Mucosa of rectum (tissue), 2 donors: Measurements from ENCODE around the gene TMBIM4.

Experiments used
- H3K27ac ChIP-seq, 2 donors: one replicate each; pipeline ENCODE4 v1.7.0; 2013; ENCODE audit warnings: inconsistent platforms in 2 of 2, low read depth in 2 of 2, low read length in 2 of 2
- H3K27me3 ChIP-seq, 2 donors: one replicate each; pipeline ENCODE4 v1.7.0; 2013; ENCODE audit warnings: low read length in 2 of 2; ENCODE audit not compliant: control insufficient read depth in 2 of 2, insufficient read depth in 2 of 2
- H3K36me3 ChIP-seq, 2 donors: one replicate each; pipeline ENCODE4 v1.7.0; 2013; ENCODE audit warnings: low read length in 2 of 2; ENCODE audit not compliant: control insufficient read depth in 2 of 2, insufficient read depth in 2 of 2
- H3K4me1 ChIP-seq, 2 donors: one replicate each; pipeline ENCODE4 v1.7.0; 2013; ENCODE audit warnings: low read length in 2 of 2, mild to moderate bottlenecking in 1 of 2; ENCODE audit not compliant: control insufficient read depth in 2 of 2, insufficient read depth in 2 of 2
- H3K4me3 ChIP-seq, 2 donors: one replicate each; pipeline ENCODE4 v1.7.0; 2013; ENCODE audit warnings: low read length in 2 of 2
- H3K9ac ChIP-seq, 2 donors: one replicate each; pipeline ENCODE4 v1.7.0; 2013; ENCODE audit warnings: low read length in 2 of 2, low read depth in 1 of 2, mild to moderate bottlenecking in 1 of 2
- H3K9me3 ChIP-seq, 2 donors: one replicate each; pipeline ENCODE4 v1.7.0; 2013; ENCODE audit warnings: low read length in 2 of 2; ENCODE audit not compliant: control insufficient read depth in 2 of 2
- donor health status: healthy.
- donor health status: Normal muscosa, but diverticular disease.

Gene TMBIM4

DNA sequence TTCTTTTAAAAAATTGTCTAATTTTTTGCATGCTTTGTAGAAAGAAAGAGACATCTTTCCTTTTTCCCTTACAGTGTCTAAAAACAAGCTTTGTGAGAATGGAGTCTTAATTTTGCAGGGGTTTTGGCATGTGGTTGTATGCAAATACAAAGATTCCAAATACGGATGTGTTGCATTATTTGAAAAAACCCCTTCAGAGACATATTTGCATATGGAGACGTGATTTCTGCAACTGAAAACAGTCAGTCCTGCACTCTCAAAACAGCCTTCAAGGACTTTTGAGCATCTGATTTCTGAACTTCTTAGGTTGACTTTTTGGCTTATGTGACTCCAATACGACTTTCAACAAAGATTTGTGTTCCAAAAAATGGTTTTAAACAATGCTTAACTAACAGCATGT is 27.0 kb upstream of the TMBIM4 start:
- Histone ChIP-seq H3K9ac (no peak overlapping the region), H3K36me3 (no peaks in the 10 kb centered on the region), H3K27me3 (no peaks in the 10 kb centered on the region), H3K27ac (no peak overlapping the region), H3K4me3 (no peak overlapping the region), H3K9me3 (no peaks in the 10 kb centered on the region), H3K4me1 (no peaks in the 10 kb centered on the region)

GRCh38 chr12:66195242-66195641 is 25.4 kb upstream of the TMBIM4 start:
- Histone ChIP-seq H3K36me3 (no peaks in the 10 kb centered on the region), H3K9me3 (no peaks in the 10 kb centered on the region), H3K27ac (no peak overlapping the region), H3K4me1 (no peaks in the 10 kb centered on the region), H3K4me3 (no peak overlapping the region), H3K9ac (no peak overlapping the region), H3K27me3 (no peaks in the 10 kb centered on the region)

DNA sequence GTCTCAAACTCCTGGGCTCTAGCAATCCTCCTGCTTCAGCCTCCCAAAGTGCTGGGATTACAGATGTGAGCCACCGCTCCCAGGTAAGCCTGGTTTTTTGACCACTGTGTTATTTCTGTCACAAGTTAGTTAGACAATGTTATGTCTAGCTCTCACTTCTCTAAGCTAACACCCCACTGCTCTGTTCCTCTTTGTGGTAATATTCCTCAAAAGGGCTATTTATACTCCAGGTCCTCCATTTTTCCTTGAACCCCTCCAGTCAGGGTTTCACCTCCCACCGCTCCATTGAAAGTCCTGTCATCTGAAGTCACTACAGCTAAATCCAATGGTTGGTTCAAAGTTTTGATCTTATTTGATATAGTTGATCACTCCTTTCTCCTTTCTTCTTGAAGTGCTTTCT is 24.3 kb upstream of the TMBIM4 start:
- Histone ChIP-seq H3K9me3 (no peaks in the 10 kb centered on the region), H3K4me1 (peaks cover 0 to 3% of the 10 kb centered on the region in 2 donors), H3K36me3 (no peaks in the 10 kb centered on the region), H3K27ac (no peak overlapping the region), H3K27me3 (no peaks in the 10 kb centered on the region), H3K4me3 (no peak overlapping the region), H3K9ac (no peak overlapping the region)

- Histone ChIP-seq H3K9me3 (no peaks in the 10 kb centered on the region), H3K27ac (no peak overlapping the region), H3K4me3 (no peak overlapping the region), H3K27me3 (no peaks in the 10 kb centered on the region), H3K9ac (no peak overlapping the region), H3K36me3 (no peaks in the 10 kb centered on the region), H3K4me1 (peaks cover 0 to 7% of the 10 kb centered on the region in 2 donors)
Measured at GRCh38 chr12:66191547-66192126, 21.8 kb upstream of the TMBIM4 start.

- Histone ChIP-seq H3K36me3 (no peaks in the 10 kb centered on the region), H3K27ac (no peak overlapping the region), H3K4me1 (peaks cover 0 to 7% of the 10 kb centered on the region in 2 donors), H3K9me3 (no peaks in the 10 kb centered on the region), H3K9ac (no peak overlapping the region), H3K27me3 (no peaks in the 10 kb centered on the region), H3K4me3 (no peak overlapping the region)
Measured at GRCh38 chr12:66190519-66191370, 20.9 kb upstream of the TMBIM4 start.

DNA sequence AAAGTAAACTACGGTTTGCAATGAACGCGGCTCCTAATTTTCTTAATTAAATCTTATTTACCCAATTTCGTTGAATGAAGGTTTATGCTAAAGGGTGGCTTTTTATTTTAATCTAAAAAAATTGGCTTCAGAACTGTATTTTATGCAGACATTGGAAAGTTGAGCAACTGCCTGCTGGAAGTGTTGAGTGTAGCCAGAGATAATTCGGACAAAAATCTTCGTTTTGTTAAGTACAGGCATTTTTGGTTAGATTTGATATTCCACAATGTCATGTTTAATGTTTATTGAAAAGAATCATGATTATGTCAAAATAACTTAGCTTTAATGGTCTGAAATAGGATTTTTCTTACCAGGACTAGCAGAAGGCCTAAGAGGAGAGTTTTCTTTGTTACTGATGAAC is 20.1 kb upstream of the TMBIM4 start:
- H3K4me3 ChIP-seq, result peak overlapping the region; percentile 52 to 67
- H3K27ac ChIP-seq, result peak overlapping the region in 1 of 2 donors; percentile 79
- H3K4me1 ChIP-seq, result peaks cover 0 to 7% of the 10 kb centered on the region in 2 donors

GRCh38 chr12:66189486-66189843 is 19.7 kb upstream of the TMBIM4 start:
- peak overlapping the region; percentile 65 to 79 for H3K27ac ChIP-seq
- H3K4me3 ChIP-seq, result peak overlapping the region; percentile 52 to 67

More for the DNA sequence above, 20.1 kb upstream of the TMBIM4 start:
- Histone ChIP-seq H3K9me3 (no peaks in the 10 kb centered on the region), H3K9ac (peak overlapping the region in 1 of 2 donors; percentile 66), H3K27me3 (no peaks in the 10 kb centered on the region), H3K36me3 (no peaks in the 10 kb centered on the region)

DNA sequence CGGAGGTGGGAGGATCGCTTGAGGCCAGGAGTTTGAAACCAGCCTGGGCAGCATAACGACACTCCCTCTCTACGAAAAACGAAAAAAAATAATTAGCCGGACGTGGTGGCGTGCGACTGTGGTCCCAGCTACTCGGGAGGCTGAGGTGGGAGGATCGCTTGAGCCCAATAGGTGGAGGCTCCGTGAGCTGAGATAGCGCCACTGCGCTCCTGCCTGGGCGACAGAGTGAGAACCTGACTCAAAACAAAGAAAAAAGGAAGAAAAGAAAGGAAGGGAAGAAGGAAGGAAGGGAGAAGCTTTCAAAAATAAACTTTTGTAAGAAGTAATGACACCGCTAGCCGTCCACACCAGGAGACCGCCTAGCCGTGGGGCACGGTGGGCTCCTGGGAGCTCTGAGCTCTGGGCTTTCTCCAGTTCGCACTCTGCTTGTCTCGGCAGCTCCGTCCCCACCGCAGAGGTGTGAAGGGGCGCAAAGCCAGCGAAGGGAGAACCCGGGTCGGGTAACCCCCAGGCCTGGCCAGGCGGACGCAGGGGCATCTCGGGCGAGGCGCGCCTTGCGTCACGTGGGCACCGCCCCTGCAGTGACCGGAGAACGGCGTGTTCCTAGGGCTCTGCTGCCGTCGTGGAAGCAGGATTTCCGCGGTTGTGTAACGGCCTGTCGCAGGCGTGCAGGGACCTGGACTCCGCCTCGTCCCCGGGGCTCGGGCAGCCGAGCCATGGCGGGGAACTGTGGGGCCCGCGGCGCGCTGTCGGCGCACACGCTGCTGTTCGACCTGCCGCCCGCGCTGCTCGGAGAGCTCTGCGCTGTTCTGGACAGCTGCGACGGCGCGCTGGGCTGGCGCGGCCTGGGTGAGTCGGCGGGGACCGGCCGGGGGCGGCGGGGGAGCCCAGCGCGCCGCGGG is 19.0 kb upstream of the TMBIM4 start, which contains the start of gene IRAK3:
Gene IRAK3, plus strand, starts transcription at position 631 of the 902 bp plus-strand sequence. Its CDS starts 86 bp downstream, at position 717.
- Histone ChIP-seq H3K9me3 (no peaks in the 10 kb centered on the region), H3K27ac (peak within 1 kb of the TSS; percentile 65 to 79), H3K9ac (peak within 1 kb of the TSS; percentile 55 to 66), H3K4me1 (peaks cover 0 to 7% of the 10 kb centered on the region in 2 donors), H3K4me3 (peak within 1 kb of the TSS; percentile 52 to 67), H3K27me3 (no peaks in the 10 kb centered on the region), H3K36me3 (no peaks in the 10 kb centered on the region)

More at GRCh38 chr12:66189486-66189843, 19.7 kb upstream of the TMBIM4 start:
- Histone ChIP-seq H3K27me3 (no peaks in the 10 kb centered on the region), H3K36me3 (no peaks in the 10 kb centered on the region), H3K9ac (peak overlapping the region; percentile 55 to 66), H3K4me1 (peaks cover 0 to 7% of the 10 kb centered on the region in 2 donors), H3K9me3 (no peaks in the 10 kb centered on the region)

DNA sequence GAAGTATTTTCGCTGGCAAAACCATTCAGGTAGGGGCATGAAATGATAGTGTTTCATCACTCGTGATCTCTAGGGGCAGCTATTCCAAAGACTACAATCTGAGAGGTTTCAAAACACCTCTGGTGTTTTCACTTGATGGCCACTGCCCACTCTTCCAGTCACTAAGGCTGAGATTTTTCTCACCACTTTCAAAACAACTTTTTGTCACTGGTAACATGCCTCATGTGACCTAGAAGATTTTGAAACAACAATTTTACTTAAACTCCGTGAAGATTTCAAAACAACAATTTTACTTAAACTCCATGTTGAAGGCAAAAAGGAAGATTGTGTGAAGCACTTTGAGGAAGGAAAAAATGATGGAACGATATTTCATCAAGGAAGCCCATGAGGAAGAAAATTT is 18.0 kb upstream of the TMBIM4 start:
- H3K36me3 ChIP-seq, result no peaks in the 10 kb centered on the region
- H3K27me3 ChIP-seq, result no peaks in the 10 kb centered on the region
- H3K27ac ChIP-seq, result no peak overlapping the region
- no peaks in the 10 kb centered on the region for H3K9me3 ChIP-seq
- no peak overlapping the region for H3K4me3 ChIP-seq
- no peak overlapping the region for H3K9ac ChIP-seq
- peaks cover 0 to 7% of the 10 kb centered on the region in 2 donors for H3K4me1 ChIP-seq
